IMR-90 (cell line): ENCODE measurements around the gene ANKFY1. TPM values are rescaled to one million over a fixed set of nuclear protein-coding genes. Genes with fewer than 3 reads are reported as not detected.

ENCODE experiments used
- ATAC-seq: fragments of 200-7000 bp; cut with Tn5 transposase; 2 replicates; pipeline ENCODE4 v1.9.1; 2020; ENCODE audit warnings: low read depth, mild to moderate bottlenecking, moderate library complexity
- BruUV-seq: library from RNA; stranded (reverse); fragments of 400-500 nt; replicated peaks from 2 replicates; lab custom pipeline; 2021; lab: Mats Ljungman, UMichigan
- CTCF ChIA-PET: fragments of 300-600 bp; formaldehyde crosslinking; extraction: SDS; loops from one replicate; lab custom pipeline; 2021; ENCODE audit warnings: antibody characterized with exemption; lab: Yijun Ruan, JAX
- POLR2A ChIA-PET: fragments of 300-600 bp; sonication (Branson Sonifier 250); formaldehyde crosslinking; loops from one replicate; lab custom pipeline; 2022; ENCODE audit warnings: antibody characterized with exemption; ENCODE audit not compliant: unreplicated experiment; lab: Charles Lee
- DNase-seq: peaks from one replicate; pipeline ENCODE4 v3.0.0; 2013
- H2AFZ ChIP-seq: replicated peaks from 2 replicates; pipeline ENCODE3; 2013; ENCODE audit warnings: low read length, mild to moderate bottlenecking; ENCODE audit not compliant: poor library complexity
- H2AK5ac ChIP-seq: 2 replicates; pipeline ENCODE4 v1.6.1; 2013; ENCODE audit warnings: low read depth, low read length, inconsistent platforms
- H2AK9ac ChIP-seq: replicated peaks from 2 replicates; pipeline ENCODE3; 2013; ENCODE audit warnings: mild to moderate bottlenecking, low read depth, low read length, moderate library complexity; ENCODE audit not compliant: poor library complexity
- H2BK120ac ChIP-seq: 2 replicates; pipeline ENCODE4 v1.6.1; 2013; ENCODE audit warnings: low read depth, low read length, inconsistent platforms
- H2BK15ac ChIP-seq: 3 replicates; pipeline ENCODE4 v1.6.1; 2013; ENCODE audit warnings: low read depth, low read length, inconsistent platforms
- H2BK20ac ChIP-seq: 2 replicates; pipeline ENCODE4 v1.6.1; 2013; ENCODE audit warnings: low read depth, mild to moderate bottlenecking, inconsistent platforms, low read length, moderate library complexity
- H2BK5ac ChIP-seq: 2 replicates; pipeline ENCODE4 v1.6.1; 2013; ENCODE audit warnings: mild to moderate bottlenecking, low read depth, low read length, inconsistent platforms; ENCODE audit not compliant: poor library complexity, severe bottlenecking
- H3K14ac ChIP-seq: replicated peaks from 2 replicates; pipeline ENCODE4 v1.6.1; 2013; ENCODE audit warnings: low read depth, low read length, inconsistent platforms
- H3K18ac ChIP-seq: 2 replicates; pipeline ENCODE4 v1.6.1; 2013; ENCODE audit warnings: low read depth, low read length, control low read depth
- H3K23ac ChIP-seq: 2 replicates; pipeline ENCODE4 v1.6.1; 2013; ENCODE audit warnings: low read depth, low read length, inconsistent platforms
- H3K27ac ChIP-seq: 2 replicates; pipeline ENCODE4 v1.5.1; 2013; ENCODE audit warnings: mild to moderate bottlenecking, control low read depth, low read length; ENCODE audit not compliant: insufficient read depth
- H3K27me3 ChIP-seq: 2 replicates; pipeline ENCODE4 v1.6.1; 2013; ENCODE audit warnings: low read length; ENCODE audit not compliant: control insufficient read depth, insufficient read depth
- H3K36me3 ChIP-seq: 2 replicates; pipeline ENCODE4 v1.6.1; 2013; ENCODE audit warnings: low read length, mixed read lengths; ENCODE audit not compliant: control insufficient read depth, insufficient read depth
- H3K4ac ChIP-seq: 2 replicates; pipeline ENCODE4 v1.6.1; 2013; ENCODE audit warnings: low read depth, low read length, inconsistent platforms
- H3K4me1 ChIP-seq: 2 replicates; pipeline ENCODE4 v1.6.1; 2013; ENCODE audit warnings: low read length, mixed read lengths; ENCODE audit not compliant: control insufficient read depth, insufficient read depth
- H3K4me2 ChIP-seq: 2 replicates; pipeline ENCODE4 v1.6.1; 2013; ENCODE audit warnings: low read depth, mild to moderate bottlenecking, control low read depth, low read length, moderate library complexity
- H3K4me3 ChIP-seq: 2 replicates; pipeline ENCODE4 v1.5.1; 2013; ENCODE audit warnings: low read depth, mild to moderate bottlenecking, control low read depth, low read length, moderate library complexity; ENCODE audit not compliant: insufficient read depth
- H3K56ac ChIP-seq: 2 replicates; pipeline ENCODE4 v1.6.1; 2013; ENCODE audit warnings: low read length, inconsistent platforms; ENCODE audit not compliant: insufficient read depth; ENCODE audit errors: extremely low read depth
- H3K79me1 ChIP-seq, 2 experiments: 2 replicates each; pipeline ENCODE4 v1.6.1; 2013; ENCODE audit warnings: low read length in 2 of 2, inconsistent platforms in 1 of 2, low read depth in 1 of 2
- H3K9ac ChIP-seq: 2 replicates; pipeline ENCODE4 v1.6.1; 2013; ENCODE audit warnings: low read depth, low read length, control low read depth
- H3K9me1 ChIP-seq: 2 replicates; pipeline ENCODE4 v1.6.1; 2013; ENCODE audit warnings: low read length, inconsistent platforms; ENCODE audit not compliant: insufficient read depth
- H3K9me3 ChIP-seq: 2 replicates; pipeline ENCODE4 v1.6.1; 2013; ENCODE audit warnings: low read length; ENCODE audit not compliant: control insufficient read depth, insufficient read depth
- H4K20me1 ChIP-seq: 2 replicates; pipeline ENCODE4 v1.6.1; 2013; ENCODE audit warnings: low read length, inconsistent platforms; ENCODE audit not compliant: insufficient read depth
- H4K5ac ChIP-seq: 2 replicates; pipeline ENCODE4 v1.6.1; 2013; ENCODE audit warnings: mild to moderate bottlenecking, low read depth, low read length, control low read depth
- H4K8ac ChIP-seq, 2 experiments: 2 replicates each; pipeline ENCODE4 v1.6.1; 2013; ENCODE audit warnings: low read depth in 2 of 2, low read length in 2 of 2, control low read depth in 1 of 2, inconsistent platforms in 1 of 2
- H4K91ac ChIP-seq: 2 replicates; pipeline ENCODE4 v1.6.1; 2013; ENCODE audit warnings: low read depth, low read length, inconsistent platforms; ENCODE audit not compliant: insufficient read depth
- ELK1 ChIP-seq: fragments of 150-350 bp; IDR thresholded peaks from 2 replicates; pipeline ENCODE4 v1.6.1; 2016; ENCODE audit warnings: low read depth, mild to moderate bottlenecking, low read length, moderate library complexity, borderline replicate concordance
- MAFK ChIP-seq: IDR thresholded peaks from 2 replicates; pipeline ENCODE4 v1.6.1; 2012; ENCODE audit warnings: low read depth, low read length, improper control_type of control experiment
- MXI1 ChIP-seq: IDR thresholded peaks from 2 replicates; pipeline ENCODE4 v1.6.1; 2012; ENCODE audit warnings: low read depth, mild to moderate bottlenecking, low read length, moderate library complexity, borderline replicate concordance
- POLR2A ChIP-seq: IDR thresholded peaks from 2 replicates; pipeline ENCODE4 v1.6.1; 2012; ENCODE audit warnings: mild to moderate bottlenecking, low read depth, low read length
- RAD21 ChIP-seq: IDR thresholded peaks from 2 replicates; pipeline ENCODE4 v1.6.1; 2012; ENCODE audit warnings: low read length, improper control_type of control experiment
- SMC3 ChIP-seq: fragments of 150-350 bp; IDR thresholded peaks from 2 replicates; pipeline ENCODE4 v1.6.1; 2016; ENCODE audit warnings: low read depth, mild to moderate bottlenecking, antibody characterized with exemption, low read length, moderate library complexity
- USF2 ChIP-seq: fragments of 150-350 bp; IDR thresholded peaks from 2 replicates; pipeline ENCODE4 v1.6.1; 2017; ENCODE audit warnings: mild to moderate bottlenecking, antibody characterized with exemption, low read length, low read depth
- WGBS, 2 experiments: methylation state at CpG; one replicate each; pipeline versions ENCODE4 v1.1.5 to v1.1.7; 2013; ENCODE audit warnings: missing lambda C conversion rate in 2 of 2; ENCODE audit not compliant: insufficient read length in 1 of 2; ENCODE audit errors: extremely low coverage in 2 of 2; 5-methylcytosine and 5-hydroxymethylcytosine counted together
- dilution Hi-C: fragments of 300-500 bp; cut with HindIII; formaldehyde crosslinking; loops from one replicate; pipeline ENCODE4 v1.14.3; 2018; ENCODE audit warnings: low sequenced_read_pairs; ENCODE audit not compliant: unreplicated experiment
- in situ Hi-C: fragments of 300-500 bp; cut with MboI; formaldehyde crosslinking; loops from 3 replicates; pipeline ENCODE4 v1.14.3; 2019; ENCODE audit warnings: low sequenced_read_pairs, inconsistent platforms, mixed read lengths
- intact Hi-C: fragments of 100-400 bp; cut with micrococcal nuclease; formaldehyde crosslinking; loops from 2 replicates; pipeline ENCODE4 v1.10.0; 2022
- polyA plus RNA-seq, 3 experiments: library from polyadenylated mRNA; depleted of rRNA; stranded (reverse); fragments of >200 nt; gene quantifications; 2 replicates each; pipeline ENCODE4 v1.2.3, GENCODE V29; 2012; ENCODE audit warnings: low replicate concordance in 1 of 3
- total RNA-seq: library from RNA; depleted of rRNA; stranded (reverse); fragments of >200 nt; gene quantifications from 2 replicates; pipeline ENCODE4 v1.2.3, GENCODE V29; 2012

The ANKFY1 gene
- total and polyA plus RNA-seq, 2 of the 4 experiments (the other 2 are of a cell fraction): 32.3 to 48.9 TPM

GRCh38 chr17:4214157-4214556 lies 49.6 kb downstream of the ANKFY1 start:
- Histone ChIP-seq H4K91ac (no peak overlapping the region), H3K9ac (no peak overlapping the region), H3K4me1 (peaks cover under 1% of the 10 kb centered on the region; the same call in 1 of the 2 replicates), H3K18ac (no peak overlapping the region), H3K14ac (no peak overlapping the region), H3K56ac (no peak overlapping the region), H2BK20ac (no peak overlapping the region), H2BK5ac (no peak overlapping the region), H2BK15ac (no peak overlapping the region), H3K4me2 (no peak overlapping the region), H4K20me1 (no peaks in the 10 kb centered on the region; the same call in 1 of the 2 replicates), H3K4ac (no peak overlapping the region), H2AFZ (no peak overlapping the region), H3K4me3 (no peak overlapping the region), H3K27me3 (no peaks in the 10 kb centered on the region), H4K8ac (no peak overlapping the region), H2AK5ac (no peak overlapping the region), H2AK9ac (no peak overlapping the region), H3K9me3 (no peaks in the 10 kb centered on the region), H4K5ac (no peak overlapping the region), H2BK120ac (no peak overlapping the region), H3K27ac (no peak overlapping the region), H3K36me3 (peaks cover 9% of the 10 kb centered on the region), H3K79me1 (peaks cover 16 to 26% of the 10 kb centered on the region in 2 experiments), H3K9me1 (no peaks in the 10 kb centered on the region), H3K23ac (no peak overlapping the region)
- in situ Hi-C loops: no loop called here
- BruUV-seq: no TSS peak
- WGBS, 2 experiments: no CpG with 5 or more reads among the region's 6 CpGs
- ATAC-seq: no peak
- POLR2A ChIA-PET: no interaction called here
- intact Hi-C loops: no loop called here
- DNase-seq: no peak
- dilution Hi-C loops: no loop called here
- no peak for TF ChIP-seq SMC3
- no peak for TF ChIP-seq MAFK
- no peak for TF ChIP-seq USF2
- TF ChIP-seq MXI1: no peak
- TF ChIP-seq POLR2A: no peak
- no peak for TF ChIP-seq ELK1
- TF ChIP-seq RAD21: no peak
- CTCF ChIA-PET: interaction anchor here (3.3 kb wide), 1 partner anchor 198 kb away, joined by 25 read pairs; no protein-coding TSS in a partner anchor
